GM23338 (cell line): ENCODE measurements around the gene KPNA6.

ENCODE experiments used
- EZH2 ChIP-seq: fragments of 200-600 bp; sonication (generic); IDR thresholded peaks from one replicate; pipeline ENCODE4 v1.8.0; 2017; ENCODE audit warnings: antibody characterized with exemption, mild to moderate bottlenecking, low read depth; ENCODE audit not compliant: unreplicated experiment
- POLR2AphosphoS5 ChIP-seq: IDR thresholded peaks from 2 replicates; pipeline ENCODE4 v1.6.1; 2016; ENCODE audit warnings: antibody characterized with exemption, low read depth
- TF ChIP-seq, protein P1 (sequence below), 2 experiments: fragments of 200-600 bp in 1 of 2; sonication (generic) in 1 of 2; conservative IDR thresholded peaks; 2 replicates each; pipeline versions ENCODE4 v1.5.1 to v1.6.1; 2016 to 2017; ENCODE audit warnings: antibody characterized with exemption in 2 of 2, low read depth in 2 of 2, mild to moderate bottlenecking in 2 of 2, moderate library complexity in 1 of 2

DNA sequence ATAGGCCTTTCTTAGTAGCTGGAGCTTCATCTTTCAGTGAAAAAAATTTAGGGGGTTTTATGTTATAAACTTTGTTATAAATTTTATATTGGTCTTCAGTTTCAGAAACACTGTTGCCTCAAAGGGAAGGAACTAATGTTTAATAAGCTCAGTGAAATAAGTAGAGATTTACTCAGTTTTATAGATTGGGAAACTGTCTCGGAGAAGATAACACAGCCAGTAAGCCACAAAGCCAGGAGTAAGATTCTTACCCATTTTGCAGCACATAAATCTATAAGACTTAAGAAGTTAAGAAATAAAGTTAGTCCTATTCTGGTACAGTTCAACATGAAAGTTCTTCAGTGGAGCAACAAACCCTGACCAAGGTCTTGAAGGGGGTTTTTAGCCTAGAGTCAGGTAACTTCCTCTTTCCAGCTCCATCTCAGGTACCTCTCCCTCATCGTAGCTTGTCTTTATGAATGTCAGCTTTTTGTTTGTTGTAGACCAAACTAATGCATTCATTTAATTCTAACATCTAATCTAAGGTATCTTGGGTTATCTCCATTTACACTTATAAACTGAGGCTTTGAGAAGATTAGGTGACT lies 3.3 kb downstream of the KPNA6 start:
- TF ChIP-seq, protein P1, sequence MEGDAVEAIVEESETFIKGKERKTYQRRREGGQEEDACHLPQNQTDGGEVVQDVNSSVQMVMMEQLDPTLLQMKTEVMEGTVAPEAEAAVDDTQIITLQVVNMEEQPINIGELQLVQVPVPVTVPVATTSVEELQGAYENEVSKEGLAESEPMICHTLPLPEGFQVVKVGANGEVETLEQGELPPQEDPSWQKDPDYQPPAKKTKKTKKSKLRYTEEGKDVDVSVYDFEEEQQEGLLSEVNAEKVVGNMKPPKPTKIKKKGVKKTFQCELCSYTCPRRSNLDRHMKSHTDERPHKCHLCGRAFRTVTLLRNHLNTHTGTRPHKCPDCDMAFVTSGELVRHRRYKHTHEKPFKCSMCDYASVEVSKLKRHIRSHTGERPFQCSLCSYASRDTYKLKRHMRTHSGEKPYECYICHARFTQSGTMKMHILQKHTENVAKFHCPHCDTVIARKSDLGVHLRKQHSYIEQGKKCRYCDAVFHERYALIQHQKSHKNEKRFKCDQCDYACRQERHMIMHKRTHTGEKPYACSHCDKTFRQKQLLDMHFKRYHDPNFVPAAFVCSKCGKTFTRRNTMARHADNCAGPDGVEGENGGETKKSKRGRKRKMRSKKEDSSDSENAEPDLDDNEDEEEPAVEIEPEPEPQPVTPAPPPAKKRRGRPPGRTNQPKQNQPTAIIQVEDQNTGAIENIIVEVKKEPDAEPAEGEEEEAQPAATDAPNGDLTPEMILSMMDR (conservative IDR thresholded peaks at IDR 0.05; ENCODE audit: low read depth in 2 of 2), result no peak
- TF ChIP-seq POLR2AphosphoS5 (no peak), EZH2 (no peak)
